SK-N-SH (cell line): Measurements from ENCODE around the gene NSD1. TPM values are rescaled to one million over a fixed set of nuclear protein-coding genes. Genes with fewer than 3 reads are reported as not detected.

Experiments
- CTCF ChIA-PET: fragments of 300-600, 350-600 bp; formaldehyde crosslinking; extraction: SDS; loops from one replicate; lab custom pipeline; 2021; lab: Yijun Ruan, JAX
- POLR2A ChIA-PET: fragments of 350-600 bp; sonication (Branson Sonifier 250); formaldehyde crosslinking; extraction: SDS; loops from one replicate; lab custom pipeline; 2020; ENCODE audit warnings: antibody characterized with exemption, inconsistent platforms; lab: Yijun Ruan, JAX
- DNase-seq: peaks from one replicate; pipeline ENCODE4 v3.0.0; 2012
- H2AFZ ChIP-seq: fragments of 200-600 bp; sonication (generic); 2 replicates; pipeline ENCODE4 v1.8.1; 2016; ENCODE audit warnings: antibody characterized with exemption, mild to moderate bottlenecking, low read depth
- H3F3A ChIP-seq: fragments of 200-600 bp; sonication (generic); replicated peaks from 2 replicates; pipeline ENCODE3; 2016; ENCODE audit warnings: antibody characterized with exemption, mild to moderate bottlenecking; ENCODE audit not compliant: insufficient read depth
- H3K27ac ChIP-seq, 2 experiments: fragments of 200-500 bp in 1 of 2; fragments of 200-600 bp in 1 of 2; sonication (Bioruptor generic) in 1 of 2; sonication (generic), shearing (Covaris generic) in 1 of 2; 2 replicates each; pipeline versions ENCODE4 v1.5.1 to v1.6.1; 2014 to 2016; ENCODE audit warnings: low read depth in 2 of 2, inconsistent platforms in 1 of 2, low read length in 1 of 2, mild to moderate bottlenecking in 1 of 2, mixed read lengths in 1 of 2
- H3K27me3 ChIP-seq: fragments of 200-600 bp; sonication (generic), shearing (Covaris generic); 2 replicates; pipeline ENCODE4 v1.6.1; 2016; ENCODE audit warnings: mixed run types; ENCODE audit not compliant: insufficient read depth
- H3K36me3 ChIP-seq, 2 experiments: fragments of 200-500 bp in 1 of 2; fragments of 200-600 bp in 1 of 2; sonication (Bioruptor generic) in 1 of 2; sonication (generic) in 1 of 2; replicated peaks in 1 of 2; 2 replicates each; pipeline versions ENCODE3 to v1.5.1; 2014 to 2016; ENCODE audit warnings: low read length in 1 of 2, mild to moderate bottlenecking in 1 of 2; ENCODE audit not compliant: insufficient read depth in 2 of 2, control insufficient read depth in 1 of 2
- H3K4me1 ChIP-seq, 2 experiments: fragments of 200-500 bp in 1 of 2; fragments of 200-600 bp in 1 of 2; sonication (Bioruptor generic) in 1 of 2; sonication (generic), shearing (Covaris generic) in 1 of 2; 2 replicates each; pipeline versions ENCODE4 v1.5.1 to v1.6.1; 2014 to 2016; ENCODE audit warnings: low read depth in 1 of 2, low read length in 1 of 2, mixed run types in 1 of 2; ENCODE audit not compliant: insufficient read depth in 2 of 2, control insufficient read depth in 1 of 2
- H3K4me2 ChIP-seq: fragments of 200-600 bp; sonication (generic), shearing (Covaris generic); 2 replicates; pipeline ENCODE4 v1.6.1; 2017; ENCODE audit warnings: mixed run types
- H3K4me3 ChIP-seq, 2 experiments: fragments of 200-500 bp in 1 of 2; fragments of 200-600 bp in 1 of 2; sonication (Bioruptor generic) in 1 of 2; sonication (generic), shearing (Covaris generic) in 1 of 2; 2 replicates each; pipeline versions ENCODE4 v1.5.1 to v1.8.1; 2014 to 2016; ENCODE audit warnings: low read depth in 2 of 2, inconsistent platforms in 1 of 2, low read length in 1 of 2, mild to moderate bottlenecking in 1 of 2, mixed read lengths in 1 of 2, moderate library complexity in 1 of 2
- H3K79me2 ChIP-seq: fragments of 200-600 bp; sonication (generic); 2 replicates; pipeline ENCODE4 v1.8.1; 2017; ENCODE audit warnings: mild to moderate bottlenecking; ENCODE audit not compliant: insufficient read depth
- H3K9ac ChIP-seq: fragments of 200-600 bp; sonication (generic); 2 replicates; pipeline ENCODE4 v1.6.1; 2017; ENCODE audit warnings: mixed run types
- H3K9me2 ChIP-seq: fragments of 200-600 bp; sonication (generic); 2 replicates; pipeline ENCODE4 v1.6.1; 2017; ENCODE audit warnings: mixed run types
- H3K9me3 ChIP-seq: fragments of 200-600 bp; sonication (generic); 2 replicates; pipeline ENCODE4 v1.6.1; 2017; ENCODE audit warnings: mixed run types, mild to moderate bottlenecking, moderate library complexity
- H4K20me1 ChIP-seq: fragments of 200-600 bp; sonication (generic); 2 replicates; pipeline ENCODE4 v1.6.1; 2017; ENCODE audit warnings: mild to moderate bottlenecking, mixed run types; ENCODE audit not compliant: insufficient read depth
- CHD2 ChIP-seq: fragments of 150-350 bp; IDR thresholded peaks from 2 replicates; pipeline ENCODE4 v1.6.1; 2018; ENCODE audit warnings: low read length; ENCODE audit not compliant: partially characterized antibody
- EP300 ChIP-seq, 2 experiments: IDR thresholded peaks; 2 replicates each; pipeline versions ENCODE4 v1.4.0 to v1.6.1; 2012; ENCODE audit warnings: borderline replicate concordance in 1 of 2, low read depth in 1 of 2, low read length in 1 of 2
- EZH2phosphoT487 ChIP-seq: fragments of 200-600 bp; sonication (generic); IDR thresholded peaks from 2 replicates; pipeline ENCODE4 v1.6.1; 2017; ENCODE audit warnings: low read depth, mixed run types, mild to moderate bottlenecking, antibody characterized with exemption, moderate library complexity, borderline replicate concordance
- FOSL2 ChIP-seq: IDR thresholded peaks from 2 replicates; pipeline ENCODE4 v1.4.0; 2012; ENCODE audit warnings: low read depth, mild to moderate bottlenecking, moderate library complexity, borderline replicate concordance
- FOXJ3 ChIP-seq: sonication (generic); formaldehyde crosslinking; IDR thresholded peaks from 2 replicates; pipeline ENCODE4 v1.5.1; 2020; ENCODE audit warnings: mild to moderate bottlenecking, missing genetic modification reagents
- GABPA ChIP-seq: IDR thresholded peaks from 2 replicates; pipeline ENCODE4 v1.4.0; 2012; ENCODE audit warnings: low read depth, mild to moderate bottlenecking
- JUND ChIP-seq: IDR thresholded peaks from 2 replicates; pipeline ENCODE4 v1.4.0; 2012
- NFIC ChIP-seq: IDR thresholded peaks from 2 replicates; pipeline ENCODE4 v1.4.0; 2012; ENCODE audit warnings: borderline replicate concordance
- RAD21 ChIP-seq: IDR thresholded peaks from 2 replicates; pipeline ENCODE4 v1.6.1; 2012; ENCODE audit warnings: mild to moderate bottlenecking, low read length
- RFX5 ChIP-seq: IDR thresholded peaks from 2 replicates; pipeline ENCODE4 v1.6.1; 2012; ENCODE audit warnings: mild to moderate bottlenecking, improper control_type of control experiment, low read length
- SMC3 ChIP-seq: IDR thresholded peaks from 2 replicates; pipeline ENCODE4 v1.6.1; 2012; ENCODE audit warnings: low read depth, low read length, improper control_type of control experiment
- TCF12 ChIP-seq: IDR thresholded peaks from 2 replicates; pipeline ENCODE4 v1.4.0; 2012
- YY1 ChIP-seq: IDR thresholded peaks from 2 replicates; pipeline ENCODE4 v1.4.0; 2012; ENCODE audit warnings: low read depth, mild to moderate bottlenecking
- WGBS: methylation state at CpG from one replicate; pipeline ENCODE4 v1.1.6; 2017; ENCODE audit warnings: low lambda C conversion rate; 5-methylcytosine and 5-hydroxymethylcytosine counted together
- polyA plus RNA-seq, 3 experiments: library from polyadenylated mRNA; depleted of rRNA; stranded (reverse); fragments of >200 nt; gene quantifications; 2 replicates each; pipeline ENCODE4 v1.2.3, GENCODE V29; 2012
- TF ChIP-seq, protein P1 (sequence below): IDR thresholded peaks from 2 replicates; pipeline ENCODE4 v1.4.0; 2012; ENCODE audit warnings: low read depth, borderline replicate concordance
- TF ChIP-seq, protein P2 (sequence below): IDR thresholded peaks from 2 replicates; pipeline ENCODE4 v1.4.0; 2012; ENCODE audit warnings: low read depth, borderline replicate concordance
- TF ChIP-seq, protein P3 (sequence below): fragments of 150-350 bp; IDR thresholded peaks from 2 replicates; pipeline ENCODE4 v1.6.1; 2016; ENCODE audit warnings: mild to moderate bottlenecking, low read depth, low read length
- TF ChIP-seq, protein P4 (sequence below): IDR thresholded peaks from 2 replicates; pipeline ENCODE4; 2012
- TF ChIP-seq, protein P5 (sequence below): fragments of 200-600 bp; sonication (generic); IDR thresholded peaks from 2 replicates; pipeline ENCODE4 v1.6.1; 2017; ENCODE audit warnings: antibody characterized with exemption, mild to moderate bottlenecking, moderate library complexity

NSD1 gene
- polyA plus RNA-seq, 1 of the 3 experiments (the other 2 are of a cell fraction): 6.7 TPM

DNA sequence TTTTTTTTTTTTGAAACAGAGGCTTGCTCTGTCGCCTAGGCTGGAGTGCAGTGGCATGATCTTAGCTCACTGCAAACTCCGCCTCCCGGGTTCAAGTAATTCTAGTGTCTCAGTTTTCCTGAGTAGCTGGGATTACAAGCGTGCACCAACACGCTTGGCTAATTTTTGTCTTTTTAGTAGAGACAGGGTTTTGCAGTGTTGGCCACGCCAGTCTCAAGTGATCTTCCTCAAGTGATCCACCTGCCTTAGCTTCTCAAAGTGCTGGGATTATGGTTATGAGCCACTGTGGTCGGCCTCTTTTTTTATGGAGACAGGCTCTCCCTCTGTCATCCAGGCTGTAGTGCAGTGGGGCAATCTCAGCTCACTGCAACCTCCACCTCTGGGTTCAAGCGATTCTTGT is 87.0 kb downstream of the NSD1 start:
- Histone ChIP-seq H3K4me2 (no peak overlapping the region), H3K27ac (no peak overlapping the region), H3F3A (no peaks in the 10 kb centered on the region), H3K27me3 (no peaks in the 10 kb centered on the region), H3K9ac (no peak overlapping the region), H4K20me1 (no peaks in the 10 kb centered on the region), H3K9me2 (no peaks in the 10 kb centered on the region), H3K36me3 (no peaks in the 10 kb centered on the region), H3K79me2 (peaks cover 90% of the 10 kb centered on the region), H2AFZ (no peak overlapping the region), H3K9me3 (no peaks in the 10 kb centered on the region), H3K4me1 (no peaks in the 10 kb centered on the region), H3K4me3 (no peak overlapping the region)
- POLR2A ChIA-PET: no interaction called here
- no peak for DNase-seq
- no peak for TF ChIP-seq FOXJ3 (CRISPR knock-in tag)
- no peak for TF ChIP-seq CHD2
- no peak for TF ChIP-seq RFX5
- TF ChIP-seq, protein P1, sequence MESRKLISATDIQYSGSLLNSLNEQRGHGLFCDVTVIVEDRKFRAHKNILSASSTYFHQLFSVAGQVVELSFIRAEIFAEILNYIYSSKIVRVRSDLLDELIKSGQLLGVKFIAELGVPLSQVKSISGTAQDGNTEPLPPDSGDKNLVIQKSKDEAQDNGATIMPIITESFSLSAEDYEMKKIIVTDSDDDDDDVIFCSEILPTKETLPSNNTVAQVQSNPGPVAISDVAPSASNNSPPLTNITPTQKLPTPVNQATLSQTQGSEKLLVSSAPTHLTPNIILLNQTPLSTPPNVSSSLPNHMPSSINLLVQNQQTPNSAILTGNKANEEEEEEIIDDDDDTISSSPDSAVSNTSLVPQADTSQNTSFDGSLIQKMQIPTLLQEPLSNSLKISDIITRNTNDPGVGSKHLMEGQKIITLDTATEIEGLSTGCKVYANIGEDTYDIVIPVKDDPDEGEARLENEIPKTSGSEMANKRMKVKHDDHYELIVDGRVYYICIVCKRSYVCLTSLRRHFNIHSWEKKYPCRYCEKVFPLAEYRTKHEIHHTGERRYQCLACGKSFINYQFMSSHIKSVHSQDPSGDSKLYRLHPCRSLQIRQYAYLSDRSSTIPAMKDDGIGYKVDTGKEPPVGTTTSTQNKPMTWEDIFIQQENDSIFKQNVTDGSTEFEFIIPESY: no peak
- no peak for TF ChIP-seq EP300 (IDR thresholded peaks at IDR 0.05; ENCODE audit: borderline replicate concordance in 1 of 2, low read depth in 1 of 2, low read length in 1 of 2)
- no peak for TF ChIP-seq EZH2phosphoT487
- TF ChIP-seq, protein P2, sequence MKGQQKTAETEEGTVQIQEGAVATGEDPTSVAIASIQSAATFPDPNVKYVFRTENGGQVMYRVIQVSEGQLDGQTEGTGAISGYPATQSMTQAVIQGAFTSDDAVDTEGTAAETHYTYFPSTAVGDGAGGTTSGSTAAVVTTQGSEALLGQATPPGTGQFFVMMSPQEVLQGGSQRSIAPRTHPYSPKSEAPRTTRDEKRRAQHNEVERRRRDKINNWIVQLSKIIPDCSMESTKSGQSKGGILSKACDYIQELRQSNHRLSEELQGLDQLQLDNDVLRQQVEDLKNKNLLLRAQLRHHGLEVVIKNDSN: no peak
- TF ChIP-seq SMC3: no peak
- TF ChIP-seq YY1: no peak
- no peak for TF ChIP-seq TCF12
- no peak for TF ChIP-seq JUND
- 97% methylated on average over 8 of the region's 8 CpGs for WGBS
- CTCF ChIA-PET: interaction anchor here (1.0 kb wide), 1 partner anchor 235 kb away, joined by 3 read pairs; no protein-coding TSS in a partner anchor

DNA sequence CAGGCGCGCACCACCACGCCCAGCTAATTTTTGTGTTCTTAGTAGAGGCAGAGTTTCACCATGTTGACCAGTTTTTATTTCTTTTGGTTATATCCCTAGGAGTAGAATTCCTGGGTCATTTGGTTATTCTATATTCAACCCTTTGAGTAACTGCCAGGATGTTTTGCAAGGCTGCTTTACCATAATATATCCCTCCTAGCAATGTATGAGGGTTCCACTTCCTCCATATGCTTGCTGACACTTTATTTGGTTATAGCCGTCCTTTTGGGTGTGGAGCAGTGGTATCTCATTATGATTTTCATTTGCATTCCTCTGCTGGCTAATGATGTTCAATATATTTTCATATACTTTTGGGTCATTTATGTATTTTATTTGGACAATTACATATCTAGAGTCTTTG is 88.7 kb downstream of the NSD1 start:
- TF ChIP-seq RAD21 (no peak), GABPA (no peak), NFIC (no peak), FOSL2 (no peak)
- TF ChIP-seq, protein P3, sequence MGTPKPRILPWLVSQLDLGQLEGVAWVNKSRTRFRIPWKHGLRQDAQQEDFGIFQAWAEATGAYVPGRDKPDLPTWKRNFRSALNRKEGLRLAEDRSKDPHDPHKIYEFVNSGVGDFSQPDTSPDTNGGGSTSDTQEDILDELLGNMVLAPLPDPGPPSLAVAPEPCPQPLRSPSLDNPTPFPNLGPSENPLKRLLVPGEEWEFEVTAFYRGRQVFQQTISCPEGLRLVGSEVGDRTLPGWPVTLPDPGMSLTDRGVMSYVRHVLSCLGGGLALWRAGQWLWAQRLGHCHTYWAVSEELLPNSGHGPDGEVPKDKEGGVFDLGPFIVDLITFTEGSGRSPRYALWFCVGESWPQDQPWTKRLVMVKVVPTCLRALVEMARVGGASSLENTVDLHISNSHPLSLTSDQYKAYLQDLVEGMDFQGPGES: no peak
- TF ChIP-seq, protein P4, sequence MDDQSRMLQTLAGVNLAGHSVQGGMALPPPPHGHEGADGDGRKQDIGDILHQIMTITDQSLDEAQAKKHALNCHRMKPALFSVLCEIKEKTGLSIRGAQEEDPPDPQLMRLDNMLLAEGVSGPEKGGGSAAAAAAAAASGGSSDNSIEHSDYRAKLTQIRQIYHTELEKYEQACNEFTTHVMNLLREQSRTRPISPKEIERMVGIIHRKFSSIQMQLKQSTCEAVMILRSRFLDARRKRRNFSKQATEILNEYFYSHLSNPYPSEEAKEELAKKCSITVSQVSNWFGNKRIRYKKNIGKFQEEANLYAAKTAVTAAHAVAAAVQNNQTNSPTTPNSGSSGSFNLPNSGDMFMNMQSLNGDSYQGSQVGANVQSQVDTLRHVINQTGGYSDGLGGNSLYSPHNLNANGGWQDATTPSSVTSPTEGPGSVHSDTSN: no peak
- TF ChIP-seq, protein P5, sequence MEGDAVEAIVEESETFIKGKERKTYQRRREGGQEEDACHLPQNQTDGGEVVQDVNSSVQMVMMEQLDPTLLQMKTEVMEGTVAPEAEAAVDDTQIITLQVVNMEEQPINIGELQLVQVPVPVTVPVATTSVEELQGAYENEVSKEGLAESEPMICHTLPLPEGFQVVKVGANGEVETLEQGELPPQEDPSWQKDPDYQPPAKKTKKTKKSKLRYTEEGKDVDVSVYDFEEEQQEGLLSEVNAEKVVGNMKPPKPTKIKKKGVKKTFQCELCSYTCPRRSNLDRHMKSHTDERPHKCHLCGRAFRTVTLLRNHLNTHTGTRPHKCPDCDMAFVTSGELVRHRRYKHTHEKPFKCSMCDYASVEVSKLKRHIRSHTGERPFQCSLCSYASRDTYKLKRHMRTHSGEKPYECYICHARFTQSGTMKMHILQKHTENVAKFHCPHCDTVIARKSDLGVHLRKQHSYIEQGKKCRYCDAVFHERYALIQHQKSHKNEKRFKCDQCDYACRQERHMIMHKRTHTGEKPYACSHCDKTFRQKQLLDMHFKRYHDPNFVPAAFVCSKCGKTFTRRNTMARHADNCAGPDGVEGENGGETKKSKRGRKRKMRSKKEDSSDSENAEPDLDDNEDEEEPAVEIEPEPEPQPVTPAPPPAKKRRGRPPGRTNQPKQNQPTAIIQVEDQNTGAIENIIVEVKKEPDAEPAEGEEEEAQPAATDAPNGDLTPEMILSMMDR: no peak
- no peak for DNase-seq
- H4K20me1 ChIP-seq: no peaks in the 10 kb centered on the region
- no peaks in the 10 kb centered on the region for H3K9me2 ChIP-seq
- no peaks in the 10 kb centered on the region for H3F3A ChIP-seq
- H3K27me3 ChIP-seq: no peaks in the 10 kb centered on the region
- WGBS: 98% methylated on average over 4 of the region's 4 CpGs
- ChIA-PET POLR2A (no interaction called here), CTCF (no interaction called here)
- H3K27ac ChIP-seq: no peak overlapping the region
- H3K9me3 ChIP-seq: no peaks in the 10 kb centered on the region
- no peak overlapping the region for H2AFZ ChIP-seq
- H3K4me3 ChIP-seq: no peak overlapping the region
- H3K4me1 ChIP-seq: no peaks in the 10 kb centered on the region
- H3K36me3 ChIP-seq: no peaks in the 10 kb centered on the region
- no peak overlapping the region for H3K4me2 ChIP-seq
- no peak overlapping the region for H3K9ac ChIP-seq
- peaks cover 92% of the 10 kb centered on the region for H3K79me2 ChIP-seq
